DOHH2 (cell line): ENCODE results near the gene PCED1B.
"Not testable (repeated sequence)": the region's sequence is repeated elsewhere in the genome, so short reads cannot be mapped to it uniquely, and the experiment has no call there.

ENCODE experiments used
- H3F3A ChIP-seq: fragments of 200-600 bp; sonication (generic), shearing (Covaris generic); 2 replicates; pipeline ENCODE4 v1.6.0; 2016; ENCODE audit warnings: antibody characterized with exemption, mild to moderate bottlenecking; ENCODE audit not compliant: control insufficient read depth, insufficient read depth
- H3K27ac ChIP-seq: fragments of 200-600 bp; sonication (generic); 2 replicates; pipeline ENCODE4 v1.5.1; 2014; ENCODE audit warnings: low read depth, mild to moderate bottlenecking, low read length, moderate library complexity
- H3K27me3 ChIP-seq: fragments of 200-600 bp; sonication (generic); 2 replicates; pipeline ENCODE4 v1.6.1; 2014; ENCODE audit warnings: mild to moderate bottlenecking, low read length, mixed read lengths; ENCODE audit not compliant: control insufficient read depth
- H3K36me3 ChIP-seq: fragments of 200-600 bp; sonication (generic); 2 replicates; pipeline ENCODE4 v1.6.1; 2014; ENCODE audit warnings: mild to moderate bottlenecking, low read length, moderate library complexity, mixed read lengths; ENCODE audit not compliant: control insufficient read depth
- H3K4me1 ChIP-seq: fragments of 200-600 bp; sonication (generic); 2 replicates; pipeline ENCODE4 v1.6.1; 2014; ENCODE audit warnings: mild to moderate bottlenecking, low read length, mixed read lengths; ENCODE audit not compliant: control insufficient read depth
- H3K4me2 ChIP-seq: fragments of 200-600 bp; sonication (generic); 2 replicates; pipeline ENCODE4 v1.6.0; 2014; ENCODE audit warnings: mild to moderate bottlenecking, low read length, moderate library complexity
- H3K4me3 ChIP-seq: fragments of 200-600 bp; sonication (generic); 2 replicates; pipeline ENCODE4 v1.5.1; 2014; ENCODE audit warnings: mild to moderate bottlenecking, low read length, mixed read lengths
- H3K79me2 ChIP-seq: fragments of 200-600 bp; sonication (generic); 2 replicates; pipeline ENCODE4 v1.6.1; 2014; ENCODE audit warnings: mild to moderate bottlenecking, low read length, mixed read lengths; ENCODE audit not compliant: control insufficient read depth
- H3K9me2 ChIP-seq: fragments of 200-600 bp; sonication (generic); replicated peaks from 2 replicates; pipeline ENCODE4 v1.6.1; 2014; ENCODE audit warnings: mild to moderate bottlenecking, low read length, mixed read lengths; ENCODE audit not compliant: control insufficient read depth
- H3K9me3 ChIP-seq: fragments of 200-600 bp; sonication (generic); 2 replicates; pipeline ENCODE4 v1.6.1; 2014; ENCODE audit warnings: antibody characterized with exemption, low read length, mixed read lengths; ENCODE audit not compliant: control insufficient read depth, insufficient read depth
- H4K20me1 ChIP-seq: fragments of 200-600 bp; sonication (generic); 2 replicates; pipeline ENCODE4 v1.6.0; 2014; ENCODE audit warnings: low read depth, mild to moderate bottlenecking, antibody characterized with exemption, low read length, moderate library complexity; ENCODE audit not compliant: control insufficient read depth, insufficient read depth
- EZH2phosphoT487 ChIP-seq: fragments of 200-600 bp; sonication (generic); IDR thresholded peaks from 2 replicates; pipeline ENCODE4 v1.6.1; 2017; ENCODE audit warnings: borderline replicate concordance, mild to moderate bottlenecking, antibody characterized with exemption, low read length, moderate library complexity, mixed read lengths
- TF ChIP-seq, protein P1 (sequence below): fragments of 200-600 bp; sonication (generic); IDR thresholded peaks from one replicate; pipeline ENCODE4 v1.5.1; 2014; ENCODE audit warnings: antibody characterized with exemption, mild to moderate bottlenecking, low read depth, low read length; ENCODE audit not compliant: poor library complexity, severe bottlenecking

Gene PCED1B

DNA sequence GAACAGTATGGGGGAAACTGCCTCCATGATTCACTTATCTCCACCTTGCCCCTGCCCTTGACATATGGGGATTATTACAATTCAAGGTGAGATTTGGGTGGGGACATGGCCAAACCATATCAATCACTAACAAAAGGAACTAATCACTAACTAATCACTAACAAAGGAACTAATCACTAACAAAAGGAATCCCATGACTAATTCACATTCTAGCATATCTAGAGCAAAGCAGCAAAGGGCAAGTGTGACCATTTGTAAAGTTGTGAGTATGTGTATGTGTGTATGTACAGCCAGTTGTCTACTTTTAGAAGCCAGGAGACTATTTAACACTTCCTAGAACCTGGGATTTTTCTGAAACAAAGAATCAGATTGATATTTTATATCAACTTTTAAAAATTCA, 30.9 kb upstream of the PCED1B start:
- Histone ChIP-seq H3K4me3 (no peak overlapping the region), H3K36me3 (no peaks in the 10 kb centered on the region), H3K9me3 (peaks cover 17% of the 10 kb centered on the region), H3K27me3 (peaks cover 13% of the 10 kb centered on the region), H3K9me2 (no peaks in the 10 kb centered on the region), H3K4me2 (no peak overlapping the region), H3K27ac (no peak overlapping the region), H4K20me1 (no peaks in the 10 kb centered on the region), H3F3A (no peaks in the 10 kb centered on the region), H3K79me2 (no peaks in the 10 kb centered on the region), H3K4me1 (peaks cover 10% of the 10 kb centered on the region)
- TF ChIP-seq EZH2phosphoT487, result no peak
- TF ChIP-seq, protein P1, sequence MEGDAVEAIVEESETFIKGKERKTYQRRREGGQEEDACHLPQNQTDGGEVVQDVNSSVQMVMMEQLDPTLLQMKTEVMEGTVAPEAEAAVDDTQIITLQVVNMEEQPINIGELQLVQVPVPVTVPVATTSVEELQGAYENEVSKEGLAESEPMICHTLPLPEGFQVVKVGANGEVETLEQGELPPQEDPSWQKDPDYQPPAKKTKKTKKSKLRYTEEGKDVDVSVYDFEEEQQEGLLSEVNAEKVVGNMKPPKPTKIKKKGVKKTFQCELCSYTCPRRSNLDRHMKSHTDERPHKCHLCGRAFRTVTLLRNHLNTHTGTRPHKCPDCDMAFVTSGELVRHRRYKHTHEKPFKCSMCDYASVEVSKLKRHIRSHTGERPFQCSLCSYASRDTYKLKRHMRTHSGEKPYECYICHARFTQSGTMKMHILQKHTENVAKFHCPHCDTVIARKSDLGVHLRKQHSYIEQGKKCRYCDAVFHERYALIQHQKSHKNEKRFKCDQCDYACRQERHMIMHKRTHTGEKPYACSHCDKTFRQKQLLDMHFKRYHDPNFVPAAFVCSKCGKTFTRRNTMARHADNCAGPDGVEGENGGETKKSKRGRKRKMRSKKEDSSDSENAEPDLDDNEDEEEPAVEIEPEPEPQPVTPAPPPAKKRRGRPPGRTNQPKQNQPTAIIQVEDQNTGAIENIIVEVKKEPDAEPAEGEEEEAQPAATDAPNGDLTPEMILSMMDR, result no peak

DNA sequence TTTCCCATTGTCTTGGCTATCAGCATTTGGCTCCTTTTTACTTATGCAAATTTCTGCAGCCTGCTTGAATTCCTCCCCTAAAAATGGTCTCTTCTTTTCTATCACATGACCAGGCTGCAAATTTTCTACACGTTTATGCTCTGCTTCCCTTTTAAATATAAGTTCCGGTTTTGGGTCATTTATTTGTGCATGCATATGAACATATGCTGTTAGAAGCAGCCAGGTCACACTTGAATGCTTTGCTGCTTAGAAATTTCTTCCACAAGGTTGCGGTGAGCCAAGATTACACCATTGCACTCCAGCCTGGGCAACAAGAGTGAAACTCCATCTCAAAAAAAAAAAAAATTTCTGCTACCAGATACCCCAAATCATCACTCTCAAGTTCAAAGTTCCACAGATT, 28.1 kb upstream of the PCED1B start:
- peaks cover 25% of the 10 kb centered on the region for H3K27me3 ChIP-seq
- not testable (repeated sequence) for H3K4me3 ChIP-seq, H3K4me1 ChIP-seq, H3K79me2 ChIP-seq, H3K36me3 ChIP-seq, H3K4me2 ChIP-seq, H3K9me2 ChIP-seq, H4K20me1 ChIP-seq, H3F3A ChIP-seq, H3K27ac ChIP-seq
- H3K9me3 ChIP-seq, result peaks cover 17% of the 10 kb centered on the region

DNA sequence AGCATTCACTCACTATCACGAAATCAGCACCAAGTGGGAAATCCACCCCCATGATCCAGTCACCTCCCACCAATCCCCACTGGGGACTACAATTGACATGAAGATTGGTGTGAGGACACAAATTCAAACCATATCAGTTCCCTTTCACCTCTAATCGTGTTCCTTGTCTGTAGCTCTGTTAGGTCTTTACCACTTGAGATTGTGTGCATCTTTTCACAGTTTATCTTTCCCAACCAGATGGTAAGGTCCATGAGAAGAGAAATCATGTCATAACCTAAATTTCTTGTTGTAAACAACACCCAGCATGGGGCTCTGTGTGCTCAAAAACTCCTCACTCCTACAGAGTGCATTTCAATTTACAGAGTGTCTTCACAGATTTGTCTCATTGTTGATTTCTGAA, 27.1 kb upstream of the PCED1B start:
- H3K27me3 ChIP-seq, result peaks cover 25% of the 10 kb centered on the region
- no peaks in the 10 kb centered on the region for H4K20me1 ChIP-seq
- H3K9me3 ChIP-seq, result peaks cover 17% of the 10 kb centered on the region
- H3K9me2 ChIP-seq, result no peaks in the 10 kb centered on the region
- no peaks in the 10 kb centered on the region for H3K79me2 ChIP-seq
- TF ChIP-seq, protein P1, result no peak
- TF ChIP-seq EZH2phosphoT487, result no peak
- H3K36me3 ChIP-seq, result no peaks in the 10 kb centered on the region
- H3K4me2 ChIP-seq, result no peak overlapping the region
- H3F3A ChIP-seq, result no peaks in the 10 kb centered on the region
- no peak overlapping the region for H3K27ac ChIP-seq
- H3K4me3 ChIP-seq, result no peak overlapping the region
- H3K4me1 ChIP-seq, result peaks cover 10% of the 10 kb centered on the region

DNA sequence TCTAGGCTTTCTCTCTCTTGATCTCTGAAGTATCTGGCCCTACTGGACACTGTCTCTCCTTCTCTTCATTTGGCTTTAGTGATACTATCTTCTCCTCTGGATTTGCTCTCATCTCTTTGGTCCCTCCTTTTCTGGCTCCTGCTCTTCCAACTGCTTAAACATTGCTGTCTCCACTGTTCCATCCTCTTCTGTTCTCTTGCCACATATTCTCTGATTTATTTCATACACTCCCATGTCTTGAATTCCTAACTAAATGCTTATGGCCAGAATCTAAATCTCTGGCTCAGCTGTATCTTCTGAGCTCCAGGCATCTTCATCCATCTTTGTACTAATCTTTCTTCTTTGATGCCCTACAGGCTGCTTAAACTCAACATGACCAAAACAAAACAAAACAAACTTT, 25.5 kb upstream of the PCED1B start:
- Histone ChIP-seq H3K4me2 (no peak overlapping the region), H3K79me2 (no peaks in the 10 kb centered on the region), H3K36me3 (no peaks in the 10 kb centered on the region), H3K4me1 (peaks cover 10% of the 10 kb centered on the region), H3K9me2 (no peaks in the 10 kb centered on the region), H3K27me3 (peaks cover 25% of the 10 kb centered on the region), H3F3A (no peaks in the 10 kb centered on the region), H4K20me1 (no peaks in the 10 kb centered on the region), H3K9me3 (peaks cover 17% of the 10 kb centered on the region), H3K4me3 (no peak overlapping the region), H3K27ac (no peak overlapping the region)
- TF ChIP-seq, protein P1, result no peak
- TF ChIP-seq EZH2phosphoT487, result no peak
